ENCODE results near the gene PDE2A. TPM values are rescaled to one million over a fixed set of nuclear protein-coding genes. Genes with fewer than 3 reads are reported as not detected.

Gene PDE2A
- total RNA-seq, 2 donors from 2014 or later = 33.0 to 38.8 TPM

DNA sequence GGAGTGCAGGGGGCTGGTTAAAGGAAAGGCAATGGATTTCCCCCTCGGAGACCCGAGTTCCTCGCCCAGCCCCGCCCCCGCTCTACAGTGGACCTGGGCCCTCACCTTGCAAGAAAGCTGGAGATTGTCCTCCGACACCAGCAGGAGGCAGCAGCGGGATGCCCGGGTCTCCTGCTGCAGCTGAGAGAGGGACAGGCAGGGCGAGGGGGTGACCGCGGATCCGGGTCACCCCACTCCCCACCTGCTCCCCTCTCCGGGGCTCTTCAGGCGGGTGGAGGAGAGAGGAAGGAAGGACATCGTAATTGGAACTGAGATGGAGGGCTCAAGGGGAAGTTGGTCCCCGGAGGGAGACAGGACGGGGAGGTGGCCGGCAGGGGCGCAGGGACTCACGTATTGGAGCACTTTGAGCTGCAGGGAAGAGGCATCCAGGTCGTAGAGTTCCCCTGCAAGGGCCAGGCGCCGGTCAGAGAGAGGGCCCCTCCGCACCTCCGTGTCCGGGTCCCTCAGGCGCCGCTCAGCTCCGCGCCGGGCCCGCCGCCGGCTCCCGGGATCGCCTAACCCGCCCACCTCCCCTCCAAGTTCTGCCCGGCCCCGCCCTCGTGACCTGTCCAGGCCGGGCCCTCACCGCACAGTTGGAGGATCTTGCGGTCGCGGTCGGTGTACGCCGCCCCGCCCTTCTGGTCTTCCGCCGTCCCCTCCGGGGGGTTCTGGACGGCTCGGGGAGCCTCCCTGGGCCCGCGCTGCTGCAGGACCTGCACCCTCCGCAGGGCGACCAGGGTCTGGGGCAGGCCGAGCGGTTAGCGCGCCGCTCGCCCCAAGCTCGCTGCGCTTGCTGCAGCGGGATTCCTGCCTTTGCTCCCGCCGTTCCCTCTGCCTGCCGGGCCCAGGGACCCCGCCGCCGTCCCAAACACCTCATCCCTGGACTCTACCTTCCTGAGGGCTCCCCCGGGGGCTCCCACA is 84.1 kb downstream of the PDE2A start:
- intact Hi-C loops (cut with DNase I) = loop anchor here in 1 of 2 donors (5.0 kb wide), 1 partner anchor 1193 kb away; no protein-coding TSS in a partner anchor
- peak; percentile 80 for DNase-seq (ENCODE audit: low spot score)

DNA sequence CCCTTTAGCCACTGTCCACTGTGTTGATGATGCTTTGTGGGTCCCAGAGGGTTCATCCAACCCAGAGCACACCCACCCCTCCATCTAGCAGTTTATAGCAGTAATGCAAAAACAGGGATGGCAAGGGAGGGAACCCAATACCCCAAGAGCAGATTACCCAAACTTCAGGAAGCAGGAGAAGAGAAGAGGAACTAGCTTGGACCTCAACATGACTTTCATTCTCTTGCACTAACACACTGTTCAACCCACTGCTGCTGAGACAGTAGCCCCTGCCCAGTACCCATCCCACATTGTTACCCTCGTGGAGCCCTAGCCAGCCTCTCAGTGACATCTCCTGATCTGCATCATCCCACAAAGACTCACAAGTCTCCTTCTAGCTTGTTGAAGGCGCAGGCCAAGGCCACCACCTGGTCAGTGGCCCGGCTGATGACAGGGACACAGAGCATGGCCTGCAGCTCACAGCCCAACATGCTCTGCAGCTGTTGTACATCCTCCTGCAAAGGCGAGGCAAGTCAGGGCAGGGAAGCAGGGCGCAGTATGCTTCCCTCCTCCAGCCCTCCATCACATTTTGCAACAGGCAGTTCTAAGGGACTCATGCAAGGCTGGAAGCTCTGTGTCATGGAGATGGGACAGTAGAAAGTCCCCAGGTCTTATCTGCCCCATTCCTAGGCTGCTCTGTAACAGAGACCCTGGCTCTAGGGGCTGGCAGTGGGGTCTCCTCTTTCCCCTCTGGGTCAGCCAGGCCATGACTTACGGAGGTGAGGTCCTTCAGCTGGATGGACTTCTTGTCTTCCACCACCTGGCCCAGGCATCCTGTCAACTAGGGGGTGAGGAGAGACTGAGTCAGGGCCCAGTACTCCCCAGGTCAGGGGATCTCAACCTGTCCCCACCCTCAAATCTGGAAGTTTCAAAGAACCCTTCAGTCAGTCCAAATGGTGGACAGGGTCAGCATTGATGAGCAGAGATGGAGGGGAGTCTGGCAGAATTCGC is 85.5 kb downstream of the PDE2A start:
- intact Hi-C loops (cut with DNase I) = no loop called here
- peak; percentile 63 for DNase-seq (ENCODE audit: low spot score)

GRCh38 chr11:72587696-72588095 is 86.5 kb downstream of the PDE2A start:
- intact Hi-C loops (cut with DNase I) = no loop called here
- peak; percentile 58 for DNase-seq (ENCODE audit: low spot score)

DNA sequence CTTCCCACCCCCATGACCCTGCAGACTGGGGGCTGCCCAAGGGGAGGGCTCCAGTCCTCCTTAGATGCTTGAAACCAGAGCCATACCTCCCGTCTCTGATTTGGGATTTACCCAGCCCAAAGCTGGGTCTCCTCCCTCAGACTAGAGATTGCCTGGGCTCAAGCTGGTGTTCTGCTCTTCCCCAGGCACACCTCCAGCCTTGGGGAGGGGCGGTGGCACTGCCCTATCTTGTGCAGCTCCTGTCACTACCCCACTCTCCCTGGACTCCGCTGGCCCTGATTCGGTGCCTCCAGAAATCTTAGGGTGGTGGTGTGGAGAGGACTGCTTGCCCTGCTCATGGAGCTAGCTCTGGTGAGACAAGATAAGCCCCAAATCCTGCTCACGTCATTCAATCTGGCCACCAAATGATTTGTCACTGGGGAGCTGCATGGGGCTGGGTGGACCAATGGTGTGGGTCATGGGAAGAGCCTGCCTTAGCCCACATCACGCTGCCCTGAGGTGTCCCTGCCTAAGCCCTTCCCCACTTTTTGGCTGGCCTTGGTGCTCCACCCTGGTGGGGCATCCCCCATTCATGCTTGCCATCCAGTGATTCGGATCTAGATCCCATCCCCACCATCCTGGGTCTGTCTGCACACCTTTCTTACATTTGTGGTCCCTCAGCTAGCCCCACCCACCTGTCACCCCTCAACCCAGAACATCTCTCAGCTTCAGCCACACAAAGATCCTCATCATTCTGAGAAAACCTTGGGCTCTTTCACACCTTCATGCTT is 87.7 kb downstream of the PDE2A start:
- peak; percentile 72 for DNase-seq (ENCODE audit: low spot score)
- intact Hi-C loops (cut with DNase I) = no loop called here

DNA sequence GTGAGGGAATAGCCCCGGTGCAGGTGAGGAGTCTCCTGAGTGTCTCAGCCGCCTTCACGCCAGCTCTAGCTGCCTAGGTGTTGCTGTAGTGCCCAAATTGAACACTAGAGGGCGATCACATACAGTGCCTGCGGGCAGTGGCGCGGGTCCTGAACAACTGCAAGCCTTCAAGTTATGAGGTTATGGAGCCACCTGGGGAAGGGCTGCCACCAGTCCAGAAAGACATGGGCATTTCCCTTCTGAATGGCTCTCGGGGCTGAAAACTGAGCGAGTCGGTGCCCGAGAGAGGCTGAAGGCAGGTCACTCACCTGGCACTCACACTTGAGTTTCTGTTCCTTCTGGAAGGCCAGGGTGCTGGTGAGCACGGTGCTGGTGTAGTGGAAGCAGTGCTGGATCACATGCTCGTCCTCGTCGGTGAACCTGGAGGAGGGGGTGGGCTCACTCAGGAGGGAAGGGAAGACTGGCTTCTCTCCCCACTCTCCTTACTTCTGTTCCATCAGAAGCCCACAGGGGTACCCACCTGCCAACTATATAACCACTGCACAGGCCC is 88.4 kb downstream of the PDE2A start:
- intact Hi-C loops (cut with DNase I) = loop anchor here in 1 of 2 donors (2.0 kb wide), 1 partner anchor 97 kb away; no protein-coding TSS in a partner anchor
- DNase-seq (ENCODE audit: low spot score) = peak; percentile 83

GRCh38 chr11:72584939-72585597 is 89.2 kb downstream of the PDE2A start:
- DNase-seq (ENCODE audit: low spot score) = peak; percentile 68
- intact Hi-C loops (cut with DNase I) = loop anchor here in 1 of 2 donors (2.0 kb wide), 1 partner anchor 98 kb away; no protein-coding TSS in a partner anchor

DNA sequence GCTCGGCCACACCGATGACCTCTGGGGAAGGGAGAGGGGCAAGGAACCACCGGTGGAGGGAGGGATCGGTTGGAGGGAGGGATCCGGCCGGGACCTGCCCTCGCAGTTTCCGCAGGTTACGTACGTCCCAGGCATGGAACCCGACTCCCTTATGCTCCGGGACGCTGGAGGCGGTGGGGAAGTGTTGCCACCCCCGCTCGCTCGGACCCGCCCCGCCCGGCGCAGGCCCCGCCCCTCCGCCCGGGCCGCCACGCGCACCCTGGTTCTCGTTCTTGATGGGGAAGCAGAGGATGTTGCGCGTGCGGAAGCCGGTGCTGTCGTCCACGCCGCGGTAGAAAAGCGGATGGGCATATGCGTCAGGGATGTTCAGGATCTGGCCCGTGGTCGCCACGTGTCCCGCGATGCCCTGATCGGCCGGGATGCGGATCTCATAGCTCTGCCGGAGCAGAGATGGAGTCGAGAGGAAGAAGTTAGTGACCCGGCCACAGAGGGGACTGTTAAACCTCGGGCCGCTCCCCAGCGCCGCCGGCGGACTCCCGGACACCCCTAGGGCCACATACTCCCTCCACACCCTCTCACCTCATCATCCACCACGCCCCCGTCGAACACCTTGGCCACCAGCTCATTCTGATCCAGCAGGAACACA is 89.8 kb downstream of the PDE2A start:
- DNase-seq (ENCODE audit: low spot score) = peak; percentile 95
- intact Hi-C loops (cut with DNase I) = loop anchor here in 1 of 2 donors (2.0 kb wide), 1 partner anchor 98 kb away; no protein-coding TSS in a partner anchor

GRCh38 chr11:72583616-72584292 is 90.5 kb downstream of the PDE2A start:
- intact Hi-C loops (cut with DNase I) = loop anchor here in 1 of 2 donors (2.0 kb wide), 1 partner anchor 99 kb away; no protein-coding TSS in a partner anchor
- DNase-seq (ENCODE audit: low spot score) = peak; percentile 57

- DNase-seq (ENCODE audit: low spot score) = peak; percentile 74
- intact Hi-C loops (cut with DNase I) = no loop called here
Measured at GRCh38 chr11:72583177-72583553, 91.1 kb downstream of the PDE2A start.

- peak; percentile 73 for DNase-seq (ENCODE audit: low spot score)
- intact Hi-C loops (cut with DNase I) = no loop called here
Measured at GRCh38 chr11:72582206-72583176, 91.7 kb downstream of the PDE2A start.

DNA sequence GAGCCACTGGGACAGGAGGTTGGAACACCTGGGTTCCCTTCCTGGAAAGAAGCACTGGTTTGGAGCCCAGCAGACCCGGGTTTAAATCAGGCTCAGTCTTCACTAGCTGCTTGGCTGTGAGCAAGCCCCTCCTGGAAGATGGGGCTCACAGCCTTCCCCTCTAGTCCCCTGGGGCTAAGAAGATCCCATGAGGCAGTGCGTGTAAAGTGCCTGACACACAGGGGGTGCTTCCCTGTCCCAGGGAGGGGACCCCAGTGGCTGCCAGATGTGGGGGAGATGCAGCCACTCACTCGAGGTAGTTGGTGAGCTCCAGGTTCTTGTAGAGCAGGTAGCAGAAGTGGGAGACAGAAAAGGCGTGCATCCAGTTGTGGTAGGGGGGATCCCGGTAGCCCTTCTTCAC is 93.2 kb downstream of the PDE2A start:
- intact Hi-C loops (cut with DNase I) = no loop called here
- peak; percentile 48 for DNase-seq (ENCODE audit: low spot score)

DNA sequence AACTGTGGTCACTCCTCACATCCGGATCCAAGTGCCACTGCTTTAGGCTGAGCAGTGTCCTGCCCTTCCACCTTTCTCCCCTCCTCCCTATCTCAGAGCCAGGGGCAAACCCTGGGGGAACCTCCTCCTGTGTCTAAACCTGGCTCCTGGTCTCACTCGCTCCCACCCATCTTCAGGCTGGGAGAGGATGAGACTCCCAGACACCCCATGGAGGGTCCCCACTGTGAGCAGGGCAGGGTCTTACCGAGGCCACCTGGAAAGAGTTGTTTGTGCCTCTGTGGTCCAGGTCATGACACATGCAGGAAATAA is 93.6 kb downstream of the PDE2A start:
- intact Hi-C loops (cut with DNase I) = no loop called here
- DNase-seq (ENCODE audit: low spot score) = peak; percentile 65

GRCh38 chr11:72579816-72580641 is 94.2 kb downstream of the PDE2A start:
- intact Hi-C loops (cut with DNase I) = loop anchor here (10.0 kb wide), 1 partner anchor 105 kb away; no protein-coding TSS in a partner anchor
- peak; percentile 23 for DNase-seq (ENCODE audit: low spot score)

- intact Hi-C loops (cut with DNase I) = loop anchor here (10.0 kb wide), 1 partner anchor 104 kb away; no protein-coding TSS in a partner anchor
- peak; percentile 53 for DNase-seq (ENCODE audit: low spot score)
Measured at GRCh38 chr11:72578991-72579815, 95.0 kb downstream of the PDE2A start.
